Ishikawa (cell line): ENCODE results near the gene AHNAK2.

Experiments
- CEBPB ChIP-seq: IDR thresholded peaks from 2 replicates; pipeline ENCODE4 v1.6.1; 2012
- CREB1 ChIP-seq: IDR thresholded peaks from 2 replicates; pipeline ENCODE4 v1.6.1; 2012; ENCODE audit warnings: low read depth
- EGR1 ChIP-seq: IDR thresholded peaks from 2 replicates; pipeline ENCODE4 v1.6.1; 2012
- EP300 ChIP-seq: IDR thresholded peaks from 2 replicates; pipeline ENCODE4 v1.6.1; 2012; ENCODE audit warnings: borderline replicate concordance
- FOXM1 ChIP-seq: IDR thresholded peaks from 2 replicates; pipeline ENCODE4 v1.6.1; 2012; ENCODE audit warnings: low read depth, borderline replicate concordance
- NFIC ChIP-seq: IDR thresholded peaks from 2 replicates; pipeline ENCODE4 v1.6.1; 2012
- RAD21 ChIP-seq: IDR thresholded peaks from 2 replicates; pipeline ENCODE4 v1.6.1; 2012; ENCODE audit warnings: low read depth
- TAF1 ChIP-seq: IDR thresholded peaks from 2 replicates; pipeline ENCODE4 v1.6.1; 2012; ENCODE audit warnings: low read depth, mild to moderate bottlenecking
- TCF12 ChIP-seq: IDR thresholded peaks from 2 replicates; pipeline ENCODE4 v1.6.1; 2012; ENCODE audit warnings: low read depth
- TEAD4 ChIP-seq: IDR thresholded peaks from 2 replicates; pipeline ENCODE4 v1.6.1; 2012
- YY1 ChIP-seq: IDR thresholded peaks from 2 replicates; pipeline ENCODE4 v1.6.1; 2012; ENCODE audit warnings: low read depth
- ZBTB7A ChIP-seq: IDR thresholded peaks from 2 replicates; pipeline ENCODE4 v1.6.1; 2012; ENCODE audit warnings: low read depth
- TF ChIP-seq, protein P1 (sequence below): IDR thresholded peaks from 2 replicates; pipeline ENCODE4 v1.6.1; 2012
- TF ChIP-seq, protein P2 (sequence below): IDR thresholded peaks from 2 replicates; pipeline ENCODE4 v1.6.1; 2012
- TF ChIP-seq, protein P3 (sequence below): IDR thresholded peaks from 2 replicates; pipeline ENCODE4 v1.6.1; 2012; ENCODE audit warnings: low read depth, mild to moderate bottlenecking

Gene AHNAK2

DNA sequence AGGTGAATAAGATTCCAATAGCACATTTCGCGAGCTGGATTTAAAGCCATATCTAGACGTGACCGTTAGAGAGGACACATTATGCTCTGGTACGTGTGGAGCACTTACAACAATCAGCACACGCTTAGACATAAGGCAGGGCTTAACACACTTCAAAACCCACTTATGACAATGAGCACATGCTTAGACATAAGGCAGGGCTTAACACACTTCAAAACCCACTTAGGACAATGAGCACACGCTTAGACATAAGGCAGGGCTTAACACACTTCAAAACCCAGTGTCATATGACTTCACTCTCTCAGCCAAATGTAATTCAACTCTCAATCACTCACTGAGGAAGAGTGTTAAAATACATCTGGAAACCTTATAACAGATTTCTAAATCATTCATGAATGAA lies 64.7 kb downstream of the AHNAK2 start:
- TF ChIP-seq, protein P1, sequence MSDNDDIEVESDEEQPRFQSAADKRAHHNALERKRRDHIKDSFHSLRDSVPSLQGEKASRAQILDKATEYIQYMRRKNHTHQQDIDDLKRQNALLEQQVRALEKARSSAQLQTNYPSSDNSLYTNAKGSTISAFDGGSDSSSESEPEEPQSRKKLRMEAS, result no peak
- TF ChIP-seq TAF1, result no peak
- TF ChIP-seq CREB1, result no peak
- TF ChIP-seq CEBPB, result no peak
- no peak for TF ChIP-seq YY1
- no peak for TF ChIP-seq TEAD4
- no peak for TF ChIP-seq FOXM1
- no peak for TF ChIP-seq EP300

DNA sequence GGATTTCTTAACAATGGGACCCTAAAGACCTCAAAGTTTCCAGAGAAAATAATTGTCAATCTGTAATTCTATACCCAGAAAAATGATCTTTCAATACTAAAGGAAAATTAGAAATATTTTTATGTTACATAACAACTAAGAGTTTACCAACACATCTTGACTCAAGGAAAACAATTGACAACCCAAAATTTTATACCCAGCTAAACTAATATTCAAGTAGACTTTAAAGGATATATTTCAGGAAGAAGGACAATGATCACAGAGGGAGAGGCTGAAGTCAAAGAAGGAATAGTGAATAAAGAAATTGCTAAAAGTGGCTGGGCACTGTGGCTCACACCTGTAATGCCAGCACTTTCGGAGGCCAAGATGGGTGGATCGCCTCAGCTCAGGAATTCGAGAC lies 66.1 kb downstream of the AHNAK2 start:
- TF ChIP-seq RAD21 (no peak), CEBPB (no peak), EGR1 (no peak), CREB1 (no peak), YY1 (no peak), EP300 (no peak), NFIC (no peak), TEAD4 (no peak), FOXM1 (no peak)
- TF ChIP-seq, protein P1, result no peak
- TF ChIP-seq, protein P2, sequence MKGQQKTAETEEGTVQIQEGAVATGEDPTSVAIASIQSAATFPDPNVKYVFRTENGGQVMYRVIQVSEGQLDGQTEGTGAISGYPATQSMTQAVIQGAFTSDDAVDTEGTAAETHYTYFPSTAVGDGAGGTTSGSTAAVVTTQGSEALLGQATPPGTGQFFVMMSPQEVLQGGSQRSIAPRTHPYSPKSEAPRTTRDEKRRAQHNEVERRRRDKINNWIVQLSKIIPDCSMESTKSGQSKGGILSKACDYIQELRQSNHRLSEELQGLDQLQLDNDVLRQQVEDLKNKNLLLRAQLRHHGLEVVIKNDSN, result no peak
- TF ChIP-seq, protein P3, sequence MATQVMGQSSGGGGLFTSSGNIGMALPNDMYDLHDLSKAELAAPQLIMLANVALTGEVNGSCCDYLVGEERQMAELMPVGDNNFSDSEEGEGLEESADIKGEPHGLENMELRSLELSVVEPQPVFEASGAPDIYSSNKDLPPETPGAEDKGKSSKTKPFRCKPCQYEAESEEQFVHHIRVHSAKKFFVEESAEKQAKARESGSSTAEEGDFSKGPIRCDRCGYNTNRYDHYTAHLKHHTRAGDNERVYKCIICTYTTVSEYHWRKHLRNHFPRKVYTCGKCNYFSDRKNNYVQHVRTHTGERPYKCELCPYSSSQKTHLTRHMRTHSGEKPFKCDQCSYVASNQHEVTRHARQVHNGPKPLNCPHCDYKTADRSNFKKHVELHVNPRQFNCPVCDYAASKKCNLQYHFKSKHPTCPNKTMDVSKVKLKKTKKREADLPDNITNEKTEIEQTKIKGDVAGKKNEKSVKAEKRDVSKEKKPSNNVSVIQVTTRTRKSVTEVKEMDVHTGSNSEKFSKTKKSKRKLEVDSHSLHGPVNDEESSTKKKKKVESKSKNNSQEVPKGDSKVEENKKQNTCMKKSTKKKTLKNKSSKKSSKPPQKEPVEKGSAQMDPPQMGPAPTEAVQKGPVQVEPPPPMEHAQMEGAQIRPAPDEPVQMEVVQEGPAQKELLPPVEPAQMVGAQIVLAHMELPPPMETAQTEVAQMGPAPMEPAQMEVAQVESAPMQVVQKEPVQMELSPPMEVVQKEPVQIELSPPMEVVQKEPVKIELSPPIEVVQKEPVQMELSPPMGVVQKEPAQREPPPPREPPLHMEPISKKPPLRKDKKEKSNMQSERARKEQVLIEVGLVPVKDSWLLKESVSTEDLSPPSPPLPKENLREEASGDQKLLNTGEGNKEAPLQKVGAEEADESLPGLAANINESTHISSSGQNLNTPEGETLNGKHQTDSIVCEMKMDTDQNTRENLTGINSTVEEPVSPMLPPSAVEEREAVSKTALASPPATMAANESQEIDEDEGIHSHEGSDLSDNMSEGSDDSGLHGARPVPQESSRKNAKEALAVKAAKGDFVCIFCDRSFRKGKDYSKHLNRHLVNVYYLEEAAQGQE, result no peak

DNA sequence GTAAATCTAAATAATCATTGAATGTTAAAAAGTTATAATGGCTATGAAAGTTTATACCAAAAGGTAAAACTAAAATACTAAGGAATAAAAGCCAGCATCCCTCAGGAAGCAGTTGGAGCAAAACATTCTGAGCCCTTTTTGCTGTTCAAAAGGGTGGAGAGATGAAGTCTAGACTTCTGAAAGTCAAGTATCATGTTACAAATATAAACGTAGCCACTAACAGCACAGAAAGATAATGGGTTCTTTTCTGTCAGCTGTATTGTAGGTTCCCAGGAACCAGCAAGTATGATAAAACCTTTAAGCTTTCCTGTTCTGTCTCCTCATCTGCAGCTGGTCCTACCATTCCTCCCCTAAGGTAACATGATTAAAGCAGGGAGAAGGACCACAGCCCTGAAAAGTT lies 69.9 kb downstream of the AHNAK2 start:
- no peak for TF ChIP-seq EGR1
- no peak for TF ChIP-seq YY1
- no peak for TF ChIP-seq CEBPB
- TF ChIP-seq TAF1, result no peak
- no peak for TF ChIP-seq FOXM1
- no peak for TF ChIP-seq ZBTB7A
- TF ChIP-seq CREB1, result no peak
- TF ChIP-seq, protein P1, result no peak
- TF ChIP-seq TCF12, result no peak
- TF ChIP-seq, protein P2, result no peak
- no peak for TF ChIP-seq RAD21
- no peak for TF ChIP-seq NFIC
- TF ChIP-seq EP300, result no peak
- TF ChIP-seq, protein P3, result no peak
- no peak for TF ChIP-seq TEAD4

DNA sequence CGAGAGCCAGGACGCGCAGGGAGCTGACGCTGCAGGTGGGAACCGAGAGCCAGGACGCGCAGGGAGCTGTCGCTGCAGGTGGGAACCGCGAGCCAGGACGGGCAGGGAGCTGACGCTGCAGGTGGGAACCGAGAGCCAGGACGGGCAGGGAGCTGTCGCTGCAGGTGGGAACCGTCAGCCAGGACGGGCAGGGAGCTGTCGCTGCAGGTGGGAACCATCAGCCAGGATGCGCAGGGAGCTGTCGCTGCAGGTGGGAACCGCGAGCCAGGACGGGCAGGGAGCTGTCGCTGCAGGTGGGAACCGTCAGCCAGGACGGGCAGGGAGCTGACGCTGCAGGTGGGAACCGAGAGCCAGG lies 72.6 kb downstream of the AHNAK2 start:
- peak; percentile 56 for TF ChIP-seq EP300

DNA sequence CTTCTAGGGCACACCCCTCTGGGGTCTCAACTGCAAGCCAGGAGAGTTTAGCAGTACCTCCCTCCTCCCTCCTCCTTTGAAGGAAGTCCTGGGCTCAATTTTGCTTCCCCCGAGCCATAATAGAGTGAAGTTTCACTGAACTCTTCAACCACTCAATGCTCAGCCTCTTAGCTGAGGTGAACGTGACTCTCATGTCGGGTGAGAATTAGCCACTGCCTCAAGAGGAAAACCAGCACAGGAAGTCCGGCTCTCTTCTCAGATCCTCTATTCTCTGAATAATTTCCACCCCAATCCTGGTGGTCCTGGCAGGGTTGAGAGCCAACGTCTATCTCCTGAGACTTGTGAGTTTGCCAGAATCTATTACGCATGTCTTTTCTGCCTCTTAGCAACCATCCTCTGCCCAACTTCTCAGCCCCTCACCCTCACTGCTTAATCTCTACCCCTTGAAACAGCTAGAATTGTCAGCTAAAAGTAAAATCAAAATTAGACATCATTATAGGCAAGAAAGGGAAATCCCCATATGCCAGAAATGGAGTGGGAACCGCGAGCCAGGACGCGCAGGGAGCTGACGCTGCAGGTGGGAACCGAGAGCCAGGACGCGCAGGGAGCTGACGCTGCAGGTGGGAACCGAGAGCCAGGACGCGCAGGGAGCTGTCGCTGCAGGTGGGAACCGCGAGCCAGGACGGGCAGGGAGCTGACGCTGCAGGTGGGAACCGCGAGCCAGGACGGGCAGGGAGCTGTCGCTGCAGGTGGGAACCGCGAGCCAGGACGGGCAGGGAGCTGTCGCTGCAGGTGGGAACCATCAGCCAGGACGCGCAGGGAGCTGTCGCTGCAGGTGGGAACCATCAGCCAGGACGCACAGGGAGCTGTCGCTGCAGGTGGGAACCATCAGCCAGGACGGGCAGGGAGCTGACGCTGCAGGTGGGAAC lies 73.3 kb downstream of the AHNAK2 start:
- TF ChIP-seq TCF12 (peak; percentile 84), EP300 (peak; percentile 64), NFIC (peak; percentile 87)

DNA sequence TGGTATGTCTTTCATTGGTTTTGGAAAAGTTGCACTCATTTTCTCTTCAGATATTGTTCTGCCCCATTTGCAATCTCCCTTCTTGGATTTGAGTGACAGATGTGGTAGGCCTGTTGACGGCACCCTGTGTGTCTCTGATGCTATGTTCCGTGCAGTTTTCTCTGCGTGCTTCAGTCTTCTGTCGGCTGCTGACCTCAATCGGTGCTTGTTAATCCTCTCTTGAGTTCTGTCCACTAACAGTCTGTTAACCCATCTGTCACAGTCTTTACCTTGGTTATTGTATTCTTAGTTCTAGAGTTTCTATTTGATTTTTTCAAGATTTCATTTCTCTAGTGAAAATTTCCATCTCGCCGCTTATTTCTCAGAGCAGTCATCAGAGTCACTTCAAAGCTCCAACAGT lies 74.2 kb downstream of the AHNAK2 start:
- TF ChIP-seq YY1, result no peak
- TF ChIP-seq EP300, result no peak
- no peak for TF ChIP-seq CEBPB
- no peak for TF ChIP-seq CREB1
- TF ChIP-seq TAF1, result no peak
- no peak for TF ChIP-seq TEAD4
- TF ChIP-seq, protein P2, result no peak
- TF ChIP-seq FOXM1, result no peak
- TF ChIP-seq, protein P1, result no peak
- TF ChIP-seq TCF12, result no peak
- TF ChIP-seq RAD21, result no peak
- no peak for TF ChIP-seq EGR1
- no peak for TF ChIP-seq ZBTB7A
- TF ChIP-seq, protein P3, result no peak
